GM12892 (cell line): ENCODE measurements around the gene IKZF1.

Experiments
- DNase-seq: peaks from one replicate; pipeline ENCODE4 v3.0.0; 2011; ENCODE audit not compliant: insufficient read length
- FAIRE-seq: peaks from 2 replicates; lab custom pipeline; 2011; peaks lifted over from hg19 to GRCh38; lab: Jason Lieb, UNC
- POLR2A ChIP-seq: IDR thresholded peaks from 2 replicates; pipeline ENCODE4 v1.6.1; 2011; ENCODE audit warnings: low read depth, low read length, control low read depth
- POLR2AphosphoS5 ChIP-seq: IDR thresholded peaks from 2 replicates; pipeline ENCODE4 v1.6.1; 2011; ENCODE audit warnings: low read depth, low read length, control low read depth
- TAF1 ChIP-seq: IDR thresholded peaks from 2 replicates; pipeline ENCODE4 v1.6.1; 2011; ENCODE audit warnings: low read depth, mild to moderate bottlenecking, control low read depth, low read length, borderline replicate concordance

IKZF1 gene

GRCh38 chr7:50285269-50285668, 19.2 kb upstream of the IKZF1 start:
- DNase-seq (no peak), FAIRE-seq (no peak)
- TF ChIP-seq TAF1, result no peak
- TF ChIP-seq POLR2AphosphoS5, result no peak
- no peak for TF ChIP-seq POLR2A

DNA sequence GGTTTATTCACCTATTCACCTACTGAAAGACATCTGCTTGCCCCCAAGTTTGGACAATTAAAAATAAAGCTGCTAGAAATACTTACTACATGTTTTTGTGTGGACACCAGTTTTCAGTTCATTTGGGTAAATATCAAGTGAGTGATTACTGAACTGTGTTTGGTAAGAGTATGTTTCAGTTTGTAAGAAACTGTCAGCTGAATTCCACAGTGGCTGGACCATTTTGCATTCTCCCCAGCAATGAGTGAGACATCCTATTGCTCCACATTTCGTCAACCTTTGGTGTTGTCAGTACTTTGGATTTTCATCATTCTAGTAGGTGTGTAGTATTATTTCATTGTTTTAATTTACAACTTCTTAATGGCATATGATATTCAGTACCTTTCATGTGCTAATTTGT, 17.4 kb upstream of the IKZF1 start:
- DNase-seq (no peak), FAIRE-seq (peak; percentile 42)
- TF ChIP-seq POLR2AphosphoS5 (no peak), POLR2A (no peak), TAF1 (no peak)

- FAIRE-seq, result peak; percentile 50
- DNase-seq, result no peak
- TF ChIP-seq TAF1 (no peak), POLR2A (no peak), POLR2AphosphoS5 (no peak)
These were observed 12.3 kb upstream of the IKZF1 start for GRCh38 chr7:50292165-50292757.

DNA sequence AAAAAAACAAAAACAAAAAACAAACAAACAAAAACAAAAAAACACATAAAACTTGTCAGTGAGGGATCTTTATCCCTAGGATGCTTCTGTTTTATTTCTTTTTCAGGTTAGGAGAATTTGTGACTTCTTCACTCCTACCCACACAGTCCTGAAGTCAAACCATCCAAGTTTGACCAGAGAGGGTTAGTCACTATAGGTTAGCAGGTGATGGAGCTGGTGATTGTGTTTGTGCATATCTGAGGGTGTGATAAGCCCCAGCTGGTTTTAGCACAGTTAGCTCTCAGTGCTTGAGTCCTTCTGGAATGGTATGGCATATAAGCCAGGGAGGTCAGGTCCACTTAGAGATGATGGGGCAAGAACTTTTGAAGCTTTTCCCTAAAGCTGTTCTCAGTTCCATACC, 11.8 kb upstream of the IKZF1 start:
- TF ChIP-seq TAF1 (no peak), POLR2A (no peak), POLR2AphosphoS5 (no peak)
- FAIRE-seq, result no peak

GRCh38 chr7:50293509-50294179, 10.9 kb upstream of the IKZF1 start:
- DNase-seq (no peak), FAIRE-seq (peak; percentile 91)
- TF ChIP-seq POLR2A (no peak), TAF1 (no peak), POLR2AphosphoS5 (no peak)

More for the DNA sequence above, 11.8 kb upstream of the IKZF1 start:
- no peak for DNase-seq

DNA sequence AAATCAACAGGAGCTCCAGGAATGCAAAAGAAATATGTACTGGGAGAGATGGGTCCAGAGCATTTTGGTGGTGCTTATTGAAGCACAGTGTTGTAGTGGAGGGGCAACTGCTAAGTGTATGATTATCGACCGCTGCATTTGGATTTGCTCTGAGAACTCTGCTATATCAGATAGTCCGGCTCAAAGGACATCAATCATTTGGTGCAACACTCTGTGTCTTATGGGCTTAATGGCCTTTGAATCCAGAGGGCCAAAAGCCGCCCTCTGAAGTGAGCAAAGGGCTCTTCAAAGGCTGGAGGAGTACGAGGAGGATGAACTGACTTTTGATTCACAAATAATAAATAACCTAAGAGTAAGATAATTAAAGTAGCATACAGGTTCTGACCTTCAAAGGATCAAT, 9.4 kb upstream of the IKZF1 start:
- no peak for FAIRE-seq
- no peak for TF ChIP-seq POLR2A
- TF ChIP-seq POLR2AphosphoS5, result no peak
- no peak for TF ChIP-seq TAF1
- DNase-seq, result no peak

DNA sequence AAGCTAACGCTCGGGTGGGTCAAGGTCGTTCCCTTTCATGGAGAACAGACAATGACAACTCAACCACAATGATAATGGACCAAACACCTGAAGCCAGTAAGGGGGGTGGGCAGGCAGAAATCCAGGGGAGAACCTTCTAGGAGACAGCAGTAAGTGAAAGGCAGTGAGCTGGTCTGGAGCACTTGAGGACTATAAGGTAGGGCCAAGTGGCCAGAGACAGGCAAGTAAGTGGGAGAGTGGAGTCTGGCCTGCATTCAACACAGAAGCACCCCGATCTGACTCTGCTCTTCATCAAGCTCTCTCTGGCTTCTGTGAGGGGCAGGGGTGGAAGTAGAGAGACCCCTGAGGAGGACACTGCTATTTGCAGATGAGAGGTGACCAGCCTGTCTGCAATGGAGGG, 7.7 kb upstream of the IKZF1 start:
- no peak for TF ChIP-seq POLR2A
- TF ChIP-seq POLR2AphosphoS5, result no peak
- FAIRE-seq, result no peak

DNA sequence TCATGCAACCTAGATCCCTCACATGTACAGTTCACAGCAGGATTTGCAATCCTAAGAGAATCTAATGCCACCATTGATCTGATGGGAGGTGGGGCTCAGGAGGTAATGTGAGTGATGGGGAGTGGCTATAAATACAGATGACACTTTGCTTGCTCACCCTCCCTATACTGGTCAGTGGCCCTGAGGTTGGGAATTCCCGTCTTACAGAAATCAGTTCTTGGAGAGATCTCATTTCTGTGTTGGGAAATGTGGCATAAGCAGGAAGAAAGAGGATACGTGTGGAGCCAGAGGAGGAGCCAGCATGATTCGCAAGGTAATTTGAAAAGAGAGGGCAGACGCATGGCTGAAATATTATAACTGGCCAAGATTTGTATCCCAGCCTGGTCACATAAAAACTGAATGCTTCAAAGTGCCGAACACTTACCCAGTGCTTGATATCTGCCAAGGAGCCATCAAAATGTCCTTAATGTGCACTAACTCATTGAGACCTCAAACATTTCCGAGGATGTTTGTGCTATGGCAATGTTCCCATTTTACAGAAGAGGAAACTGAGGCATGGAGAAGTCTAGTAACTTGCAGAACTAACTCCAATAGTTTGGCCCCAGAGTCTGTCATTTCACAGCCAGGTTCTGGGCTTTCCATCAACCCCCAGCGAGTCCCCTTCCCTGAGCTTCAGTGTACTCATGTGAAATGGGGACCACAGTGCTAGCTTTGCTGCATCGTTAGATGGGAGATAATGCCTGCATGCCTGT, 5.5 kb upstream of the IKZF1 start:
- FAIRE-seq, result no peak
- DNase-seq, result no peak
- TF ChIP-seq POLR2AphosphoS5 (no peak), POLR2A (no peak), TAF1 (no peak)

More for the DNA sequence above, 7.7 kb upstream of the IKZF1 start:
- no peak for DNase-seq

GRCh38 chr7:50300336-50300735, 4.2 kb upstream of the IKZF1 start:
- FAIRE-seq (no peak), DNase-seq (no peak)
- TF ChIP-seq TAF1 (no peak), POLR2AphosphoS5 (no peak)

DNA sequence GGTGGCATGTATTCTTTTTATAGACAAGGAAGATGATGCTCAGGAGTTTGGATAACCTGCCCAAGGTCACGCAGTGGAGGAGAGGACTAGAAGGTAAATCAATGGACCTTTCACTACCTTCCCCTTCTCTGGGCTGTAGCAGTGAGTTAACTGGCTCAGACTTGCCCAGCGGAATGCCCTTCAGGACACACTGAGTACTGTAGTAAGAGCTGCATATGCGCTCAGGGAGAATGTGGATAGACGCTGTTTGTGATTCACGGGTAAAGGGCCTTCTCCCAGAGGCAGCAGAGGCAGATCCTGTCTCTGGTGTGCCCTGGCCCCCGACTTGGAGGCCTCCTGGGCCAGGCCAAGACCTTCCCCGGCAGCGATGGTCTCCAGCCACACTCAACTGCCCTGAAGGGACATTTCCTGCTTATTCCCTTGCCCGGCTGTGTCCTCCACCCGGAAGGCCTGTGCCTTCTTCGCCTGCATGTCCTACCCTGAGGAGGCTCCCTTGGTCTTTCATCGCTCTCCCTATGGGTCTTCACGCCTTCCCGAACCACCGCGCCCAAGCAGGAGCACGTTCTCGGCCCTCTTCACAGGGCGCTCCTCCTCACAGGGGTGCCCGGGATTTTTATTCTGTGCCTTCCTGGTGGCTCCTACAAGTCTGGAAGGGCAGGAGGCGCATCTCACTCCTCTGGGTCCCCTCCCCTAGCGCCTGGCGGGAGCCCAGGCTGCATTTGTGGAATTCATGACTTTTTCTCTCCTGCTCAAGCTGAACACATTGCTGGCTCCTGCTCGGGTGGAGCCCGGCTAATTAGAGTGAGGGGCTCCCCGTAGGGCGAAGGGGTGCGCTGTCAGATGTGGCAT, 1.8 kb upstream of the IKZF1 start:
- FAIRE-seq, result peak; percentile 50
- no peak for DNase-seq
- no peak for TF ChIP-seq TAF1
